HepG2 (cell line): ENCODE data around the gene MYL9. TPM values are rescaled to one million over a fixed set of nuclear protein-coding genes. Genes with fewer than 3 reads are reported as not detected.

Source experiments
- ATAC-seq: fragments of 200-7000 bp; cut with Tn5 transposase; 3 replicates; pipeline ENCODE4 v1.9.1; 2020; ENCODE audit warnings: mild to moderate bottlenecking, moderate library complexity
- BruUV-seq: library from RNA; stranded (reverse); fragments of 400-500 nt; replicated peaks from 2 replicates; lab custom pipeline; 2021; lab: Mats Ljungman, UMichigan
- CTCF ChIA-PET: fragments of 300-600 bp; formaldehyde crosslinking; extraction: SDS; loops from one replicate; lab custom pipeline; 2021; ENCODE audit warnings: low total read pairs, inconsistent platforms, low intra/inter-chr PET ratio; lab: Yijun Ruan, JAX
- POLR2A ChIA-PET: fragments of 350-600 bp; sonication (Branson Sonifier 250); formaldehyde crosslinking; loops from one replicate; lab custom pipeline; 2020; ENCODE audit warnings: antibody characterized with exemption, inconsistent platforms; lab: Yijun Ruan, JAX
- DNase-seq: peaks from one replicate; pipeline ENCODE4 v3.0.0-alpha.2; 2015; ENCODE audit warnings: low spot score
- FAIRE-seq: peaks from 3 replicates; lab custom pipeline; 2011; peaks lifted over from hg19 to GRCh38; lab: Jason Lieb, UNC
- H2AFZ ChIP-seq: one replicate; pipeline ENCODE4 v1.6.1; 2011; ENCODE audit warnings: low read length, inconsistent platforms
- H3K27ac ChIP-seq: fragments of 300-600 bp; 3 replicates; pipeline ENCODE4 v1.8.0; 2011; ENCODE audit warnings: mixed run types, mild to moderate bottlenecking, mixed read lengths, low read length, inconsistent platforms; ENCODE audit not compliant: insufficient read depth; ENCODE audit errors: extremely low read length
- H3K27me3 ChIP-seq, 2 experiments: fragments of 200-600 bp in 1 of 2; 2 replicates in 1 of 2; 3 replicates in 1 of 2; pipeline versions ENCODE4 v1.6.0 to v1.8.0; 2011; ENCODE audit warnings: low read length in 2 of 2, mild to moderate bottlenecking in 2 of 2, moderate library complexity in 2 of 2, inconsistent platforms in 1 of 2; ENCODE audit not compliant: insufficient read depth in 2 of 2, control insufficient read depth in 1 of 2
- H3K36me3 ChIP-seq, 2 experiments: fragments of 200-600 bp in 1 of 2; replicated peaks in 1 of 2; 2 replicates in 1 of 2; 3 replicates in 1 of 2; pipeline versions ENCODE4 v1.5.1 to v1.8.0; 2011; ENCODE audit warnings: low read length in 2 of 2, inconsistent platforms in 1 of 2; ENCODE audit not compliant: insufficient read depth in 2 of 2, control insufficient read depth in 1 of 2
- H3K4me1 ChIP-seq: 2 replicates; pipeline ENCODE4 v1.5.1; 2012; ENCODE audit warnings: low read length, inconsistent platforms; ENCODE audit not compliant: insufficient read depth
- H3K4me2 ChIP-seq: 2 replicates; pipeline ENCODE4 v1.6.0; 2011; ENCODE audit warnings: low read depth, low read length, inconsistent platforms
- H3K4me3 ChIP-seq, 3 experiments: fragments of 200-600 bp in 1 of 3; sonication (generic), shearing (Covaris generic) in 1 of 3; replicated peaks in 1 of 3; 2 replicates each; pipeline ENCODE4 v1.5.1; 2011 to 2016; ENCODE audit warnings: low read length in 3 of 3, inconsistent platforms in 2 of 3, low read depth in 2 of 3, mild to moderate bottlenecking in 2 of 3, control low read depth in 1 of 3, mixed read lengths in 1 of 3; ENCODE audit not compliant: insufficient read depth in 1 of 3
- H3K79me2 ChIP-seq: one replicate; pipeline ENCODE4 v1.6.1; 2011; ENCODE audit warnings: low read length, inconsistent platforms; ENCODE audit not compliant: insufficient read depth
- H3K9ac ChIP-seq: 2 replicates; pipeline ENCODE4 v1.6.0; 2011; ENCODE audit warnings: mild to moderate bottlenecking, low read depth, low read length, inconsistent platforms; ENCODE audit not compliant: insufficient read depth
- H3K9me3 ChIP-seq: 2 replicates; pipeline ENCODE4 v1.5.1; 2012; ENCODE audit warnings: mild to moderate bottlenecking, low read length
- H4K20me1 ChIP-seq: 2 replicates; pipeline ENCODE4 v1.6.0; 2011; ENCODE audit warnings: inconsistent platforms, mild to moderate bottlenecking, low read length, moderate library complexity; ENCODE audit not compliant: insufficient read depth
- BRD4 ChIP-seq: sonication (generic); formaldehyde crosslinking; IDR thresholded peaks from 2 replicates; pipeline ENCODE4 v1.4.0; 2020; ENCODE audit warnings: missing genetic modification reagents
- FUBP1 ChIP-seq: sonication (generic); formaldehyde crosslinking; IDR thresholded peaks from 2 replicates; pipeline ENCODE4 v1.5.1; 2020; ENCODE audit warnings: missing genetic modification reagents, mild to moderate bottlenecking, borderline replicate concordance
- HNF4A ChIP-seq: sonication (generic); formaldehyde crosslinking; IDR thresholded peaks from 2 replicates; pipeline ENCODE4 v1.4.0; 2020; ENCODE audit warnings: missing genetic modification reagents
- IKZF1 ChIP-seq: fragments of 450-650 bp; IDR thresholded peaks from 2 replicates; pipeline ENCODE4 v1.7.1; 2016
- ISX ChIP-seq: sonication (generic); formaldehyde crosslinking; conservative IDR thresholded peaks from 2 replicates; pipeline ENCODE4 v1.5.0; 2020; ENCODE audit warnings: missing genetic modification reagents
- KLF9 ChIP-seq: IDR thresholded peaks from 2 replicates; pipeline ENCODE4 v1.6.1; 2016; ENCODE audit warnings: low read depth
- KMT2A ChIP-seq: sonication (generic); formaldehyde crosslinking; IDR thresholded peaks from 2 replicates; pipeline ENCODE4 v1.4.0; 2020; ENCODE audit warnings: missing genetic modification reagents
- NAIF1 ChIP-seq: sonication (generic); formaldehyde crosslinking; IDR thresholded peaks from 2 replicates; pipeline ENCODE4 v1.5.0; 2020; ENCODE audit warnings: mild to moderate bottlenecking, missing genetic modification reagents, borderline replicate concordance
- PAXIP1 ChIP-seq: sonication (generic); formaldehyde crosslinking; conservative IDR thresholded peaks from 2 replicates; pipeline ENCODE4 v1.4.0; 2020; ENCODE audit warnings: mild to moderate bottlenecking, missing genetic modification reagents, moderate library complexity
- PITX1 ChIP-seq: sonication (generic); formaldehyde crosslinking; IDR thresholded peaks from 2 replicates; pipeline ENCODE4 v1.5.1; 2020; ENCODE audit warnings: mild to moderate bottlenecking, missing genetic modification reagents
- TEAD3 ChIP-seq: optimal IDR thresholded peaks from 2 replicates; pipeline ENCODE3; 2016; ENCODE audit warnings: borderline replicate concordance
- ZFP90 ChIP-seq: sonication (generic); formaldehyde crosslinking; IDR thresholded peaks from 2 replicates; pipeline ENCODE4 v1.8.0; 2022; ENCODE audit warnings: missing genetic modification reagents, mild to moderate bottlenecking, inconsistent platforms, borderline replicate concordance
- ZNF343 ChIP-seq: sonication (generic); formaldehyde crosslinking; IDR thresholded peaks from 2 replicates; pipeline ENCODE4 v1.4.0; 2020; ENCODE audit warnings: mild to moderate bottlenecking, missing genetic modification reagents
- ZNF564 ChIP-seq: sonication (generic); formaldehyde crosslinking; IDR thresholded peaks from 2 replicates; pipeline ENCODE4 v1.8.1; 2023; ENCODE audit warnings: mild to moderate bottlenecking, missing genetic modification reagents
- WGBS: methylation state at CpG from one replicate; pipeline ENCODE4 v1.1.6; 2017; ENCODE audit warnings: low lambda C conversion rate; 5-methylcytosine and 5-hydroxymethylcytosine counted together
- in situ Hi-C: cut with HindIII; loops from 2 replicates; pipeline ENCODE4 v1.10.0; 2017; ENCODE audit warnings: low pct_unique_long_range_greater_than_20kb; ENCODE audit not compliant: extremely low pct_ligation_motif_present
- intact Hi-C: fragments of 100-400 bp; cut with micrococcal nuclease; formaldehyde crosslinking; loops from one replicate; pipeline ENCODE4 v1.10.0; 2022; ENCODE audit not compliant: unreplicated experiment
- polyA plus RNA-seq, 8 experiments: library from polyadenylated mRNA; depleted of rRNA in 3 of 8; stranded (reverse) in 7 of 8; unstranded in 1 of 8; fragments of >200 nt; fragmentation: Illumina TruSeq in 4 of 8; extraction: Trizol in 4 of 8; gene quantifications; 2 replicates each; pipeline versions ENCODE4 v1.2.1 to v1.2.3, GENCODE V29; 2011 to 2016; ENCODE audit warnings: low read depth in 4 of 8, missing spikeins in 1 of 8, mixed read lengths in 1 of 8; ENCODE audit not compliant: insufficient read depth in 1 of 8
- total RNA-seq, 5 experiments: library from RNA; depleted of rRNA; stranded (reverse); fragments of >200 nt; fragmentation: Illumina TruSeq; extraction: Trizol; gene quantifications; 2 replicates each; pipeline ENCODE4 v1.2.3, GENCODE V29; 2016; ENCODE audit warnings: low read depth in 1 of 5

The MYL9 gene
- total and polyA plus RNA-seq, 2 of the 13 experiments (the other 11 are each of a cell fraction or from before 2014, with no cell fraction given) = 0.87 to 2.2 TPM

DNA sequence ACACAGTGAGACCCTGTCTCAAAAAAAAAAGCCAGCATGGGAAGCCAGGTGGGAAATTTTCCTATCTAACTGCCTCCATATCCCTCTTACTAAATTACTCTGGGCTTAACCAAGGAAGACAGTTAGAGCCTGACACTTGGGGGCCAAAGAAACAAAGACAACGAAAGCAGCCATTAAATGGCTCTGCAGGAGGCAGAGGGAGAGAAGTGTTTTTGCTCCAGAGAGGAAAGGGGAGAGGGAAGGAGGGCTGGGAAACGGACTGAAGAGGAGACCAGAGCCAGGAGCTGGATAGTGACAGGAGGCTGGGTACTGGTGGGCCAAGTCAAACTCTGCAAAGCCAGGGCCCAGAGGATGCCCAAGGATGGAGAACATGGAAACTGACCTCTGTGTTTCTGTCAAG is 21.4 kb downstream of the MYL9 start:
- no peak for ATAC-seq
- Histone ChIP-seq H3K9ac (no peak overlapping the region), H4K20me1 (no peaks in the 10 kb centered on the region), H3K27ac (no peak overlapping the region), H3K9me3 (no peaks in the 10 kb centered on the region; the same call in 1 of the 2 replicates), H3K27me3 (no peaks in the 10 kb centered on the region), H3K4me2 (no peak overlapping the region), H2AFZ (no peak overlapping the region), H3K36me3 (peaks cover 0 to 1% of the 10 kb centered on the region in 2 experiments; a peak in 1 of 5 replicates), H3K79me2 (no peaks in the 10 kb centered on the region), H3K4me1 (peaks cover 14% of the 10 kb centered on the region), H3K4me3 (no peak overlapping the region)
- WGBS = 95% methylated on average over 2 of the region's 2 CpGs
- 0 out of 2 replicates have a peak, but pooled peaks have one; percentile 1 for TF ChIP-seq PAXIP1 (CRISPR knock-in tag)
- no peak for TF ChIP-seq NAIF1
- DNase-seq = no peak
- ChIA-PET POLR2A (interaction anchor here (1.1 kb wide), 1 partner anchor 10 kb away, joined by 3 read pairs; no protein-coding TSS in a partner anchor), CTCF (no interaction called here)
- intact Hi-C loops (no loop called here), in situ Hi-C loops (no loop called here)
- no TSS peak for BruUV-seq
- FAIRE-seq = no peak

GRCh38 chr20:36563374-36563773 is 22.1 kb downstream of the MYL9 start:
- Histone ChIP-seq H3K27me3 (no peaks in the 10 kb centered on the region), H3K4me2 (no peak overlapping the region), H3K4me3 (no peak overlapping the region), H3K9me3 (no peaks in the 10 kb centered on the region; the same call in 1 of the 2 replicates), H3K4me1 (peaks cover 14% of the 10 kb centered on the region), H4K20me1 (no peaks in the 10 kb centered on the region), H3K9ac (no peak overlapping the region), H3K27ac (no peak overlapping the region), H2AFZ (no peak overlapping the region), H3K79me2 (no peaks in the 10 kb centered on the region), H3K36me3 (peaks cover 0 to 1% of the 10 kb centered on the region in 2 experiments; a peak in 1 of 5 replicates)
- ATAC-seq (peak; percentile 81), DNase-seq (no peak), FAIRE-seq (no peak)
- ChIA-PET CTCF (no interaction called here), POLR2A (no interaction called here)
- BruUV-seq = no TSS peak
- intact Hi-C loops = no loop called here
- 33% methylated on average over 1 of the region's 1 CpG for WGBS
- TF ChIP-seq ZNF564 (CRISPR knock-in tag) = 0 out of 2 replicates have a peak, but pooled peaks have one; percentile 24
- TF ChIP-seq FUBP1 (CRISPR knock-in tag) = no peak
- TF ChIP-seq KMT2A (CRISPR knock-in tag) = no peak
- TF ChIP-seq HNF4A (CRISPR knock-in tag) = peak; percentile 43; the same call in 1 of the 2 replicates
- TF ChIP-seq IKZF1 = no peak
- TF ChIP-seq ZNF343 (CRISPR knock-in tag) = 0 out of 2 replicates have a peak, but pooled peaks have one; percentile 38
- peak; percentile 18 for TF ChIP-seq TEAD3 (CRISPR knock-in tag)
- no peak for TF ChIP-seq KLF9
- TF ChIP-seq ZFP90 (CRISPR knock-in tag) = no peak
- TF ChIP-seq BRD4 = no peak
- 0 out of 2 replicates have a peak, but pooled peaks have one; percentile 60 for TF ChIP-seq PITX1 (CRISPR knock-in tag)
- TF ChIP-seq ISX (CRISPR knock-in tag) = no peak
- in situ Hi-C loops = no loop called here
